HCT116 (cell line): Measurements from ENCODE around the gene MAN1A1.

Experiments
- CTCF ChIP-seq, 3 experiments: fragments of 200-600 bp in 1 of 3; sonication (generic) in 1 of 3; IDR thresholded peaks in 2 of 3; conservative IDR thresholded peaks in 1 of 3; 2 replicates each; pipeline ENCODE4 v1.5.1; 2012 to 2017; ENCODE audit warnings: low read depth in 2 of 3, low read length in 2 of 3, antibody characterized with exemption in 1 of 3, borderline replicate concordance in 1 of 3, control low read depth in 1 of 3, mild to moderate bottlenecking in 1 of 3, mixed read lengths in 1 of 3, mixed run types in 1 of 3, moderate library complexity in 1 of 3; ENCODE audit not compliant: insufficient read depth in 1 of 3
- EZH2 ChIP-seq: fragments of 200-600 bp; sonication (generic); IDR thresholded peaks from 2 replicates; pipeline ENCODE4 v1.6.1; 2017; ENCODE audit warnings: antibody characterized with exemption, mixed run types
- EZH2phosphoT487 ChIP-seq: fragments of 200-600 bp; IDR thresholded peaks from 2 replicates; pipeline ENCODE4 v1.6.1; 2018; ENCODE audit warnings: antibody characterized with exemption, borderline replicate concordance
- POLR2A ChIP-seq: IDR thresholded peaks from 2 replicates; pipeline ENCODE4 v1.7.0; 2011; ENCODE audit warnings: borderline replicate concordance; ENCODE audit not compliant: insufficient read depth, insufficient read length; ENCODE audit errors: extremely low read depth
- POLR2AphosphoS5 ChIP-seq: IDR thresholded peaks from 2 replicates; pipeline ENCODE4 v1.6.1; 2011; ENCODE audit warnings: mild to moderate bottlenecking, low read depth, low read length, moderate library complexity
- RAD21 ChIP-seq: IDR thresholded peaks from 2 replicates; pipeline ENCODE4 v1.6.1; 2012; ENCODE audit warnings: low read depth, mild to moderate bottlenecking
- REST ChIP-seq: IDR thresholded peaks from 2 replicates; pipeline ENCODE4 v1.6.1; 2012; ENCODE audit warnings: low read depth
- SIN3A ChIP-seq: IDR thresholded peaks from 2 replicates; pipeline ENCODE4 v1.6.1; 2012; ENCODE audit warnings: low read depth
- SP1 ChIP-seq: IDR thresholded peaks from 2 replicates; pipeline ENCODE4 v1.6.1; 2012; ENCODE audit warnings: low read depth
- ZBTB33 ChIP-seq: IDR thresholded peaks from 2 replicates; pipeline ENCODE4 v1.6.1; 2011; ENCODE audit warnings: mild to moderate bottlenecking, low read length, moderate library complexity; ENCODE audit not compliant: insufficient replicate concordance; ENCODE audit errors: extremely low read depth
- ZFX ChIP-seq: fragments of 450-650 bp; IDR thresholded peaks from 2 replicates; pipeline ENCODE4 v1.6.1; 2017
- TF ChIP-seq, protein P1 (sequence below): IDR thresholded peaks from 2 replicates; pipeline ENCODE4 v1.6.1; 2012

DNA sequence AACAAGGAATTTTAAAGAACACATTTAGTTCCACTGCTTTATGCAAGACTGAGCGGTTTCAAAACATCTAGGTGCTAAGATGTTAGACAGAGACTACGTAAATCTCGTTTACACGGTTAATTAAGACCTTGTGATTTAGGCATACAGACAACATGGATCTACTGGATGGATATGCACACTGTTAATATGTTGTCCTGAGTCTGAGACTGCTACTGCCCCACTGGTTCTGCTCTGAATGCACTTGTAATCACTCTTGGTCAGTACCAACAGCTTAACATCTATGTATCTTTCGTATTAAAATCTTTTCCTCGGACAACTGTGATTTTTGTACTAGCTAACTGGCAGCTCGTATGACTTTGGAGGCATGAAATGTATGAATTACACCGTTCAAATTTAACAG, 3.1 kb downstream of the MAN1A1 start:
- TF ChIP-seq CTCF (IDR thresholded peaks at IDR 0.05 in 2 of 3, conservative IDR thresholded peaks at IDR 0.05 in 1 of 3; ENCODE audit: borderline replicate concordance in 1 of 3, insufficient read depth in 1 of 3, low read depth in 2 of 3, low read length in 2 of 3) = no peak
- no peak for TF ChIP-seq EZH2phosphoT487
- no peak for TF ChIP-seq POLR2AphosphoS5
- TF ChIP-seq POLR2A = no peak
- TF ChIP-seq, protein P1, sequence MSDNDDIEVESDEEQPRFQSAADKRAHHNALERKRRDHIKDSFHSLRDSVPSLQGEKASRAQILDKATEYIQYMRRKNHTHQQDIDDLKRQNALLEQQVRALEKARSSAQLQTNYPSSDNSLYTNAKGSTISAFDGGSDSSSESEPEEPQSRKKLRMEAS = no peak
- TF ChIP-seq REST = no peak
- no peak for TF ChIP-seq EZH2
- TF ChIP-seq ZFX = no peak
- no peak for TF ChIP-seq SP1
- no peak for TF ChIP-seq SIN3A
- TF ChIP-seq ZBTB33 = no peak
- TF ChIP-seq RAD21 = no peak
